Measurements from ENCODE around the gene LRMDA. TPM values are rescaled to one million over a fixed set of nuclear protein-coding genes. Genes with fewer than 3 reads are reported as not detected.

Gene LRMDA
- total RNA-seq, 1 donor from 2014 or later = not detected

- DNase-seq (no peak), ATAC-seq (ENCODE audit: low read depth) (no peak)
- no peaks in the 10 kb centered on the region for H3K36me3 Mint-ChIP-seq (ENCODE audit: low read depth)
- H3K4me1 Mint-ChIP-seq = no peaks in the 10 kb centered on the region
- H3K9me3 Mint-ChIP-seq = no peaks in the 10 kb centered on the region
- no peaks in the 10 kb centered on the region for H3K27me3 Mint-ChIP-seq
- CTCF ChIA-PET = no interaction called here
- TF ChIP-seq, protein P1, sequence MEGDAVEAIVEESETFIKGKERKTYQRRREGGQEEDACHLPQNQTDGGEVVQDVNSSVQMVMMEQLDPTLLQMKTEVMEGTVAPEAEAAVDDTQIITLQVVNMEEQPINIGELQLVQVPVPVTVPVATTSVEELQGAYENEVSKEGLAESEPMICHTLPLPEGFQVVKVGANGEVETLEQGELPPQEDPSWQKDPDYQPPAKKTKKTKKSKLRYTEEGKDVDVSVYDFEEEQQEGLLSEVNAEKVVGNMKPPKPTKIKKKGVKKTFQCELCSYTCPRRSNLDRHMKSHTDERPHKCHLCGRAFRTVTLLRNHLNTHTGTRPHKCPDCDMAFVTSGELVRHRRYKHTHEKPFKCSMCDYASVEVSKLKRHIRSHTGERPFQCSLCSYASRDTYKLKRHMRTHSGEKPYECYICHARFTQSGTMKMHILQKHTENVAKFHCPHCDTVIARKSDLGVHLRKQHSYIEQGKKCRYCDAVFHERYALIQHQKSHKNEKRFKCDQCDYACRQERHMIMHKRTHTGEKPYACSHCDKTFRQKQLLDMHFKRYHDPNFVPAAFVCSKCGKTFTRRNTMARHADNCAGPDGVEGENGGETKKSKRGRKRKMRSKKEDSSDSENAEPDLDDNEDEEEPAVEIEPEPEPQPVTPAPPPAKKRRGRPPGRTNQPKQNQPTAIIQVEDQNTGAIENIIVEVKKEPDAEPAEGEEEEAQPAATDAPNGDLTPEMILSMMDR (IDR thresholded peaks at IDR 0.05) = no peak
- POLR2A ChIA-PET = no interaction called here
- H3K4me3 Mint-ChIP-seq = no peak overlapping the region
- no peak overlapping the region for H3K27ac Mint-ChIP-seq
- intact Hi-C loops (cut with micrococcal nuclease) = no loop called here
Measured at GRCh38 chr10:76113952-76114351, 682.5 kb downstream of the LRMDA start.

DNA sequence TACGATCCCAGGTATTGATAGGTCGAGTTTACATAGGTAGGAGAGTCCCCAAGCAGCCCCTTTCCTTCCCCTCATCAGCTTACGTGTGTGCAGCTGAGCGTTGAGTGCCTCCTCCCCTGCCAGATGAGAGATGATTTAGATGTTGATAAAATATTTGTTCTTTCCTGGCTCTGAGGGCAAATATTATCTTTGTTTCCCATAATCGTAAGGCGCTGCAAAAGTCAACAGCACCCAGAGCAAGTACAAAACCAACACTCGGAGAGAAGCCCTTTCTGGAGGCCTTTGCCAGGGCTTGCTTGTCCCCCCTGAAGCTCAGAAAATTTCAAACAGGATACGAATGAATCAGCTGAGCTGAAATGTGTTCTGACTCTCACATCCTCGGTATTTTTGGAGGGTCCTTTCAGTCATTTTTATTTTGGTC is 683.2 kb downstream of the LRMDA start:
- Mint-ChIP-seq H3K36me3 (ENCODE audit: low read depth) (no peaks in the 10 kb centered on the region), H3K9me3 (no peaks in the 10 kb centered on the region), H3K4me1 (no peaks in the 10 kb centered on the region), H3K4me3 (no peak overlapping the region), H3K27ac (no peak overlapping the region), H3K27me3 (no peaks in the 10 kb centered on the region)
- no peak for ATAC-seq (ENCODE audit: low read depth)
- ChIA-PET POLR2A (no interaction called here), CTCF (no interaction called here)
- TF ChIP-seq, protein P1 (IDR thresholded peaks at IDR 0.05) = no peak
- DNase-seq = no peak
- intact Hi-C loops (cut with micrococcal nuclease) = no loop called here

DNA sequence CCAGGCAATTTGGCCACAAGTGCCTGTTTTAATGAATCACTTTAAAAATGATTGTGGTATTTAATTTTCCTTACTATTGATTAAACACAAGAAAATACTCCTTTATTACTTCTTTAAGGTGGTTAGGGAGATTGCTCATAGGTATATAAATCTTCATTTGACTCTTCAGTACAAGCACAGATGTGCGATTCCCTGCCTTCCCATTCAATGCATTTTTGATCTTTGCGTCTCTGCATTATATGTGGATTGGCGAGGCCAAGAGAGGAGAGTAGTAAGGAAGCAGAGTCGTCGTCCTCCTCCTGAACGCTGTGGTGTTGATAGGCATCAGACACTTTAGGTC is 683.7 kb downstream of the LRMDA start:
- CTCF ChIA-PET = no interaction called here
- H3K36me3 Mint-ChIP-seq (ENCODE audit: low read depth) = no peaks in the 10 kb centered on the region
- POLR2A ChIA-PET = no interaction called here

DNA sequence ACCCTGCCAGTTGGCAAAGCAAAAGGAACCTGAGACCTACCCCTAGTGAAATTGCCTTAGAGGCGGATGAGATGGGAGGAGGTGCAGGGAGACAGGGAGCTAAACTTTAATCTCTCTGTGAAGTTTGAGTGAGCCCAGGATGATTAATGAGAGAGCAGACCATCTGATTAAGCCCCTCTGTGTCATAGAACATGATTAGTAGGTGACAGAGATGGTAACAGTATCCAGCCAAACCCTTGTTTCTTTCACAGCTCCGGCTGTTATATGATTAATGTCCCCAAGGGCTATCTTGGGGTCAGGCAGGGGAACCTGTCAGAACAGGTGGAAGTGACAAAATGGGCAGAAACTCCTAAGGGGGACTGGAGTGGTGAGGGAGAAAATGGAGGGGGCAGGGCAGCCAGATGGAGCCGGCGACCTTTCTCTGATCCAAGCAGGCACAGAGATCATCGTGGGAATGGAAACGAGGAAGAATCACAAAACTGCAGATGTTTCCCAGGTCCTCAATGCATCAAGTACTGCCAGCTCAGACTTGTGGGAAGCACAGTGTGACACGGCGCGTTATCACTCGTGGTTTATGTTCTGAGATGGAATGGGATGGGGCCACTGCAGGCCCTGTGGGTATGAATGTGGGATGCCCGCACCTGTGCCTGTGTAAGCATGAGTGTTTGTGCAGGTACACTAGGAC is 684.2 kb downstream of the LRMDA start:
- Mint-ChIP-seq H3K36me3 (ENCODE audit: low read depth) (no peaks in the 10 kb centered on the region), H3K27ac (no peak overlapping the region), H3K9me3 (no peaks in the 10 kb centered on the region), H3K4me1 (no peaks in the 10 kb centered on the region), H3K4me3 (no peak overlapping the region), H3K27me3 (no peaks in the 10 kb centered on the region)
- POLR2A ChIA-PET = no interaction called here
- TF ChIP-seq, protein P1 (IDR thresholded peaks at IDR 0.05) = no peak
- intact Hi-C loops (cut with micrococcal nuclease) = no loop called here
- ATAC-seq (ENCODE audit: low read depth) (no peak), DNase-seq (no peak)
- CTCF ChIA-PET = no interaction called here

More for the DNA sequence above, 683.7 kb downstream of the LRMDA start:
- DNase-seq = no peak
- Mint-ChIP-seq H3K4me1 (no peaks in the 10 kb centered on the region), H3K27me3 (no peaks in the 10 kb centered on the region), H3K9me3 (no peaks in the 10 kb centered on the region), H3K4me3 (no peak overlapping the region), H3K27ac (no peak overlapping the region)
- TF ChIP-seq, protein P1 (IDR thresholded peaks at IDR 0.05) = no peak
- no peak for ATAC-seq (ENCODE audit: low read depth)
- intact Hi-C loops (cut with micrococcal nuclease) = no loop called here

- intact Hi-C loops (cut with micrococcal nuclease) = no loop called here
- Mint-ChIP-seq H3K27ac (no peak overlapping the region), H3K36me3 (ENCODE audit: low read depth) (no peaks in the 10 kb centered on the region), H3K4me3 (no peak overlapping the region), H3K27me3 (no peaks in the 10 kb centered on the region), H3K9me3 (no peaks in the 10 kb centered on the region), H3K4me1 (no peaks in the 10 kb centered on the region)
- TF ChIP-seq, protein P1 (IDR thresholded peaks at IDR 0.05) = no peak
- CTCF ChIA-PET = no interaction called here
- ATAC-seq (ENCODE audit: low read depth) (no peak), DNase-seq (no peak)
- POLR2A ChIA-PET = no interaction called here
Measured at GRCh38 chr10:76116523-76116922, 685.1 kb downstream of the LRMDA start.

Measured in activated B cell treated with CpG ODN at 0.5 μM for 24 hours (primary cell).